Hematopoietic multipotent progenitor cell treated with erythropoietin and hydrocortisone succinate and interleukin-3 and kit ligand, for 8 days (in vitro differentiated cells): Measurements from ENCODE around the gene MND1.
A peak's percentile ranks its signal among the peaks of the same experiment; 100 is the strongest.

Experiments used
- DNase-seq: peaks from one replicate; pipeline ENCODE4 v3.0.0-alpha.2; 2015

Gene MND1, protein sequence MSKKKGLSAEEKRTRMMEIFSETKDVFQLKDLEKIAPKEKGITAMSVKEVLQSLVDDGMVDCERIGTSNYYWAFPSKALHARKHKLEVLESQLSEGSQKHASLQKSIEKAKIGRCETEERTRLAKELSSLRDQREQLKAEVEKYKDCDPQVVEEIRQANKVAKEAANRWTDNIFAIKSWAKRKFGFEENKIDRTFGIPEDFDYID

DNA sequence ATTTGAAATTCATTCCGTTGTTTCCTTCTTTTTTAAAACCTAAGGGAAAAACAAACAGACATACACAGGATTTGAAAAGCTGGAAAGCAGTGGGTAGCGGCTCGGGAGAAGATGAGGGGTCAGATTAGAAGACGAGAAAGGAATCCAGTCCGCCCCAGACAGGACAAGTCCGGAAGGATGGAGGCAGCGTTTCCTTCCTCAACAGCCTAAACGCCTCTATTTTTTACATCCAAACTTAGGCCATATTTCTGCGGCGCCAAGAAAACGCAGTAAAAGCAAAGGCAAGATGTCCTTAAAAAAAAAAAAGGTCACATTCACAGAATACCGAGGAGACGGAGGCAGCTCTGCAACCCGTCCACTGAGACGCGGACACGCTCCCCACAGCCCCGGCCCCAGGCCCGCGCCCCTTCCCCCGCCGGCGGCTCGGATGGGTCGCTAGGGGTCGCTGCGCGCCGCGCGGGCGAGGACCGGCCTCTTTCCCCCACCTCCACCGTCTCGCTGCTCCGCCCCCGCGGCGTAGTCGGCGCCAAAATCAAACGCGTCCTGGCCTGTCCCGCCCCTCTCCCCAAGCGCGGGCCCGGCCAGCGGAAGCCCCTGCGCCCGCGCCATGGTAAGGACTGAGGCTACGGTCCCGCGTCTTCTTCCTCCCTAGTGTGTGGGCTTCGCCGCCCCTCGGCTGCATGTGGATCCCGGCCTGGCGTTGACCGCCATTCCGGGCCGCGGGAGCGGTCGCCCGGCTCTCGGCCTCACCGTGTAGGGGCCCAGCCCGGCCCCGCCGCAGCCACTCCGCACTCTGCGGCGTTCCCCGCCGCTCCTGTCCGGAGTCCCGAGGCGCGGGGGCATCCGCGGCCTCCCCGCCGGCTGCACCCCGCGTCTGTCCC, at the start of gene MND1:
MND1 (plus strand) TSS at position 558 of the 881 bp plus-strand sequence; CDS start at position 608, 50 bp downstream.
- peak; percentile 88 for DNase-seq

DNA sequence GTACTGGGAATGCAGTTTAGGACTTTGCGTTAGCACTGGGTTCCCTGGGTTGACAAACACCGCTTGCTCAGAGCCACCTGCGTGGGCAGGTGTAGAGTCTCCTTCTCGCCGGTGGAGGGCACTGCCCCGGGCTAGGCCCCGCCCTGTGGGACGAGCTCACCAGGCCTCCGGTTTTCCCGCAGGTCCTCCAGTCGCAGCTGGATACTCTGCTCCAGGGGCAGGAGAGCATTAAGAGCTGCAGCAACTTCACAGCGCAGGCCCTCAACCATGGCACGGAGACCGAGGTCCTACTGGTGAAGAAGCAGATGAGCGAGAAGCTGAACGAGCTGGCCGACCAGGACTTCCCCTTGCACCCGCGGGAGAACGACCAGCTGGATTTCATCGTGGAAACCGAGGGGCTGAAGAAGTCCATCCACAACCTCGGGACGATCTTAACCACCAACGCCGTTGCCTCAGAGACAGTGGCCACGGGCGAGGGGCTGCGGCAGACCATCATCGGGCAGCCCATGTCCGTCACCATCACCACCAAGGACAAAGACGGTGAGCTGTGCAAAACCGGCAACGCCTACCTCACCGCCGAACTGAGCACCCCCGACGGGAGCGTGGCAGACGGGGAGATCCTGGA, 49.2 kb upstream of the MND1 start:
- DNase-seq, result no peak

DNA sequence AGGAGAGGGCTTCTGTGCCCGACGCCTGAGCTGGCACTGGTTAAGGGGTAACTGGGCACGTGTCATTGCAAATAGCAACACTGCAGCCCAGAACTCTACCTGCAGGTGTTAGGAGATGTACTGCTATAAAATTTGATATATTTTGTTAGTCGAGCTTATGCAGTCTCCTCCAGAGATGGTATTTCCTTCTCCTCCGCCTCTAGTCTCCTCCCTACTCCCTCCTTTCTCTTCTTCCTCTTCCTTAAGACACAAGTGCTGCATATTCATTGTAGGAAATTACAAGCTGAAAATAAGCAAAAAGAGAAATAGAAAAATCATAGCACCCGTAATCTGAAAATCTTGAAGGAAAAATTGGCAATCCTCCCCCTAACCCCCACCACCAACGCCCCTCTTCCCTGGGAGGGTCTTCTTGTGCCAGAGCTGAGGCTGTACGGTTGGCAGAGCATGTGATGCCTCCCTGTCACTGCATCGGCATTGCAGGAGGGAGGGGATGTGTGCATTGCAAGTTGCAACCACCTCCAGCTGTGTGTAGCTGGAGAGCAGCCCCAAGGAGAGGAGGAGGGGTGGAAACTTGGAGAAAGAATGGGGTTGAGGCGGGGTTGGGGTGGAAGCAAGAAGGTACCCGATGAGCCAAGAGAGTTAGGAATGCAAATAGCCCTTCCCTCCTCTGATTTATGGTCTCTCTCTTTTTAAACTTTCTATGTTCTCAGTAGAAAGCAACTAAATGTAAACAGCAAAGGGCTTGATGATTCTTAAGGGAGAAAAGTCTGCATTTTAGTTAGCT, 48.3 kb upstream of the MND1 start:
- no peak for DNase-seq

DNA sequence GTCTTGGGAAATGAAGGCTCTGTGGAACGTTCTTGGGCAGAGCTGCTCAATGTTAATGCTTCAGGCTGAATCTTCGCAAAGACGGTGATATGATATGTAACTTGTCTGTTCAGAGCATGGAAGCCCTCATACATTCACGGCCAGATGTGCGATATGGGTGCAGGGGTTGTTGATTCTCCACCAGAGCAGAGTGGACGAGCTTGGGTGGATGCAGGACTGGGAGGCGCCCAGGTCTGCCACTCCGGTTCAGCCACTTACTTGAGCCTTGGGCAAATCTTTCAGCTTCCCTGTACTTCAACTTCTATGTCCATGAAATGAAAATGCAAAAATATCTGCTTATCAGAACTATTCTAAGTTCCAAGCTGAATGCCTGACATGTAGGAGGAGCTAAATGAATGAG, 47.4 kb upstream of the MND1 start:
- no peak for DNase-seq

DNA sequence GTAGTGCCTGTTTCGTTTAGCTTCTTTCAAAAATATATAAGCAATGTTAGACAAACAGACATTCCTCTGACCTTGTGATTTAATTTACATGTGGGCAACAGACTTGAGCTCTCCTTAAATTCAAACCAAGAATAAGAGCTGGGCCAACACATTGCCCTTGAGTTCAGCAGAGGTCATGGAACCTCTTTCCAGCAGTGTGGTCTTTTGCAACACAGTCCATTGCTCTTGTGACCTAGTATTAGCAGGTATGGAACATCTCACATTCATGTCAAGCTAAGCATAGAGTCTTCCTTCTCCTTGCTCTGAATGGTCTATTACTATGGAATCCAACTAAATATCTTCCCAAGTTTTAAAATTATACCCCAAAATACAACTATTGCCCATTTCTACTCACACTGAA, 33.7 kb upstream of the MND1 start:
- DNase-seq, result no peak

DNA sequence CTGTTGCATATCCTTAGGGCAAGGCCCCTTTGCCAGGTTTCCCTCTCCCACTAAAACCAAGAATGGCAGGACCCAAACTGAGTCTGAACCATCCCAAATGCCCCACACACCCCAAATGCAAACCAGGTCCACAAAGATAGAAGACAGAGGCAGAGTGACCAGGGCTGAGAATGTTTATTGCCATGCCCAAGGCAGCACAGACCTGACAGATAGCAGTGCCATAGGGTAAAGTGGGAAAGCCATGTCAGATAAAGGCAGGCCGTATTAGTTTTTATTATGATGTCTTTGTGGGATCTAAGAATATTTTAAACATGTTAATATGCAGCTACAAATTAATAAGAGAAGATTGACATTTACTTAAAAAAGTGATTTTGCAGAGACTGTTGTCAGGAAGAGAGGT, 29.6 kb upstream of the MND1 start:
- no peak for DNase-seq

DNA sequence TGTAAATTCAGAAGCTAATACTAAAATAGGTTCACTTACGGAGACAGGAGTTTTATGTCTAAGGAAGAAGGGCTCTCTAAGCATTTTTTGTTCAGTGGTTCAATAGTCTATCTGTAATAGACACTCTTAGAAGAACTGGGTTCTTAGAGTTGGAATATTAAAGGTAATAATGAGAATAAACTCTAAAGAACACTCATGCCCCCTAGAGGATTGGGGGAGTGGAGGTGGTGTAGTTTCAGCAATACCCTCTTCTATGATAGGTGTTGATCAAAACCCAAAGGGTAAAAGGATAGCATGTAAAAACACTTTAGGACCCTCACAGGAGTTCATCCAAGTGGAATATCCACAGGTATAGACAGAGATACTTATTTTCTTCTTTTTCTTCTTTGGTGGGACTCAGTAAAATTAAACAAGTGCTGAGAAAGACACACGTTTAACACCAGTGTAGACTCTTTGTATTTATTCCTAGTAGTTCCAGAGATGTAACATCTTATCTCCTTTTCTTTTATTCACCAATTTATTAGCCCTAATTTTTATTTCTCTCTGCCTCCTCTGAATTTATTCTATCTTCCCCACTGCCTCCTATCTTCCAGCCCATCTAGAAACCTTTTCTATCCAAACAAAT, 25.7 kb upstream of the MND1 start:
- DNase-seq, result peak; percentile 73

DNA sequence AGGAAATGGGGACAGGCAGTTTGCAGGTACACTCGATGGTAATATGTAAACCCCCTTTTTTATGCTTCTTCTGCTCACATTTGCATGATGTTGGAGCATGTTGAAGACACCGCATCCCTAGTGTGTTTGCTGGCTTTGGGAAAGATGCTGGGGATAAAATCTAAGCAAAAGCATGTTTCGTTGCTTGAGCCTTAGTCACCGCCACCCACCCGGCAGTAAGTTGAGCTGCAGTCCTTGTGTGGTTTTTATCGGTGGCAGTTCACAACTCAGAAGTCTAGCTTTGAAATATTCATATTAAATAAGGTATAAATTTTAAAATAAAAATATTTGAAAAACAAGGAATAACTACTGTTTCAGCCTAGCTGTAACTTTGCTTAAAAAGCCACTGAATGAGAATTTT, 21.7 kb upstream of the MND1 start:
- DNase-seq, result no peak

DNA sequence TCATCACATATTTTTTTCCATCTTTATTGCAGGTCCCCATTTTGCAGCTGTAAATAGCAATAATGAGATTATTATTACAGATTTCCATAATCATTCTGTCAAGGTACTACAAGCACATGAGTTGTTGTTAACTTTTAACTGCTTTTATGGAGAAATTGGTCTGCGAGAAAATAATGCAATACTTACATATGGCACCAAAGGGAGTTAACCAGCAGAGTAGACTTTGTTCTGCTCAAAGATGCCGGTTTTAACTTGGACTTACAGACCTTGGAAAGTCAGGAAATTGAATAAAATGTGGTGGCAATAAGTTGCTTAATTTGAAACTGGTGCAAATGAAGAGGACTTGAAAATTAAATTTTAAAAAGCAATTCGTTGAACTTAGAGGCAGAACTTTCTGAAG, 20.4 kb upstream of the MND1 start:
- DNase-seq, result no peak

- no peak for DNase-seq
Measured at GRCh38 chr4:153325558-153325957, 18.9 kb upstream of the MND1 start.

GRCh38 chr4:153326513-153326912, 18.0 kb upstream of the MND1 start:
- no peak for DNase-seq

DNA sequence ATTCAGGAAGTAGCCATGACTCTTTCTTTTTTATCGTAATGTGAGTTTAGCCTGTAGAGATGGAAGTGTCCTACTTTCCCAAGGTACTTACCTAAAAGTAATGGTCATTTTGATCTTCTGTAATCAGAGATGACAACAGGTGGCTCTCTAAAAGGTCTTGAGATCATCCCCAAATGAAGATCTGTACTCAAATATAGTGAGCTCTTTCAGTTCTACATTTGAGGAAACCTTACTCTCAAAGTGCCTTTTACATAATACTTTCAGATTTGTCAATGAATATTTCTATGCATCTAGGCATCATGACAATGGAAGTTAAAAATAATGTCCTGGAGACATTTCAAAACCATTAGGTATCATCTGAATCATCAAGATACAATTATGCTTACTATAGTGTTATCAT, 17.2 kb upstream of the MND1 start:
- DNase-seq, result no peak

- DNase-seq, result no peak
Measured at GRCh38 chr4:153332936-153333335, 11.6 kb upstream of the MND1 start.

- DNase-seq, result no peak
Measured at GRCh38 chr4:153333874-153334273, 10.6 kb upstream of the MND1 start.

GRCh38 chr4:153335665-153336064, 8.8 kb upstream of the MND1 start:
- DNase-seq, result no peak

DNA sequence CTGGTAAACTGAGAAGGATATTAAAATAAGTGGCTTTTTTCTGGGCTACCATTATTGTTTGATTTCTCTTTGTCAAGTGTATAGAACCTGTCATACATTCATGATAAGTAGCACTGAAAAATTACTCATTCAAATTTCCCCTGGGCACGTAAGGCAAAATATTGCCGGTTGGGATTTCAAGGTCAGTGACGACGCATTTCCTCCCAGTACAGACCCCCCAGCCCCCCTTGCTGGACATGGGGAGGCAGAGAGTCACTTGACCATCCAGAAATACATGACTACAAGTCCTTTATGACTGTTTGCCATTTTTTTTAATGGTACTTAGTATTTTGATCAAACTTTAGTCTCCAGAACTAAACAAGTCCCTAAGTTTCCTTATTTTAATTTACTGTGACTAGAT, 6.8 kb upstream of the MND1 start:
- no peak for DNase-seq

- DNase-seq, result no peak
Measured at GRCh38 chr4:153341575-153342090, 2.9 kb upstream of the MND1 start.

- DNase-seq, result no peak
Measured at GRCh38 chr4:153342751-153343552, 1.5 kb upstream of the MND1 start.

GRCh38 chr4:153345012-153345981, 809 bp downstream of the MND1 start:
- DNase-seq, result peak; percentile 79

GRCh38 chr4:153346031-153346430, 1.5 kb downstream of the MND1 start:
- DNase-seq, result no peak
